HG03521 (cell line): ENCODE results near the gene XIST.
"Not testable (repeated sequence)": the region's sequence is repeated elsewhere in the genome, so short reads cannot be mapped to it uniquely, and the experiment has no call there.

Source experiments
- ATAC-seq: cut with Tn5 transposase; IDR thresholded peaks from one replicate; pipeline ENCODE4 v1.9.1; 2021; ENCODE audit warnings: mild to moderate bottlenecking, moderate library complexity; ENCODE audit not compliant: unreplicated experiment

The XIST gene

GRCh38 chrX:73817393-73818199 lies 34.9 kb downstream of the XIST start:
- no peak for ATAC-seq

DNA sequence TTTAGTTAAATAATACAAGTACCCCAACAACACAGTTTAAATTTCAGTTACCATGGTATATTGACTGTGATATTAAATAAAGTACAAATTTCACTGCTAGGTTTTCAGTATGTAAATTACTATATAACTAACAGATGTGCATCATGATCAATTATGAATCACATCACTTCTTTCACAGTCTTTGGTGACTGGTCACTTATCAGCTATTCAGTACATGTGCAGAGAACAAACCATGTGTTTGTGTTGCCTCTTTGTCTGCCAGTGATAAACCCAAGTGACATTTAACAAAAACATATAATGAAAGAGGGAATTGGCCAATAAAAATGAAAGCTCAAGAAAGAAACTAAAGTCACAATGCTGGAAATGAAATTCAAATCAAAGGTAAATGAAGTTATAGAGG lies 40.3 kb downstream of the XIST start:
- ATAC-seq = no peak

DNA sequence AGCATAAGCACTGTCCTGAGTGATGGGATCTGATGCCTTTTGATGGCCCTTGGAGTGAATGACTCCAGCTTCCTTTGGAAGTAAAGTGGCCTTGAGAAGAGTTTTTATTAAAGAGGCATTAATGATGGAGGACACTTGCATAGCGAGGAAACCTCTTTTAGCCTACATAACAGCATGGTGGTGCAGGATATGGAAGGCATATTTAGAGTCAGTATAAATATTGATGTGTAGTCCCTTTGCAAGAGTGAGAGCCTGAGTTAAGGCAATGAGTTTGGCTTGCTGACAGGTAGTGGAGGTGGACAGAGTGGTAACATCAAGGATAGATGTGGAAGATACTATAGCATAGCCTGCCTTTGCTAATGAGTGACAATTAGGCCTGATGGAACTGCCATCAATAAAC lies 48.4 kb downstream of the XIST start:
- not testable (repeated sequence) for ATAC-seq

DNA sequence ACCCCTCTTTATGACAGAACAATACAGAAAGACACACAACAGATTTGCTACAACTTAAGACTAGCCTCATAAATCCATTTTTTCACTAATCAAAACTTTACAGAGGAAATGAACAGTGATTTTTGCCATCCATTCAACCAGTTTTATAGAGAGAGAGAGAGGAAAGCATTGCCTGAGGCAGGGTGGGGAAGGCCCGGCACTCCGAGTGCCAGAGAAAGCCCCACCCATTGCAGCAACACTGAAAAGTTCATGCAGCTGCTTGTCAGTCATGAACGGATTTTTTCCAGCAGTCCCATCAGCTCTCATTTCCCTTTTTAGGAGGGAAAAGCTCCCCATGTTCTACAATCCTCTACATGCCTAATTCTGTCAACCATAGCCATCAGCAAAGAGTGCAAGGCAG lies 52.6 kb downstream of the XIST start:
- ATAC-seq = no peak

DNA sequence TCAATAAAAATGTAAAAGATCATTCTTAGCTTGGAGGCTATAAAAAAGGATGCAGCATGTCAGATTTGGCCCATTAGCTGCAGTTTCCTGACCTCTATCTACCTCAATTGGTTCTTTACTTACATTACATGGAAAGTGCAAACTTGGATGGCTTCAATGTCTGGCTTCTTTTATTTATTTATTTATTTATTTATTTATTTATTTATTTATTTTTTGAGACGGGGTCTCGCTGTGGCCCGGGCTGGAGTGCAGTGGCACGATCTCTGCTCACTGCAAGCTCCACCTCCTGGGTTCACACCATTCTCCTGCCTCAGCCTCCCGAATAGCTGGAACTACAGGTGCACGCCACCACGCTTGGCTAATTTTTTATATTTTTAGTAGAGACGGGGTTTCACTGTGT lies 60.0 kb downstream of the XIST start:
- not testable (repeated sequence) for ATAC-seq

DNA sequence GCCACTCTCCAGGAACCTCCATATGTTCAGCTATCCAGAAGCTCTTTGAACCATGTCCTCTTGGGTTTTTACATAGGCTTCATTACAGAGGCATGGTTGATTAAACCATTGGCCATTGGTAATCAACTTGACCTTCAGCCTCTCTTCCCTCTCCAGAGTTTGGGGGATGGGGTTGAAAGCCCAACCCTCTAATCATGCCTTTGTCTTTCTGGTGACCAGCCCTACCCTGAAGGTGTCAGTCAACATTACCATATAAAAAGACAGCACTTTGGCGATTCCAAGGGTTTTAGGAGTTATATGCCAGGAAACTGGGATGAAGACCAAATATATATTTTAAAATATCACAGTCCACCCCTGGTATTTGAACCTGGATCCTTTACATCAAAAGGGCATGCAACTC lies 67.0 kb downstream of the XIST start:
- no peak for ATAC-seq
